Pulmonary artery endothelial cell (primary cell): ENCODE results near the gene KLF7. TPM values are rescaled to one million over a fixed set of nuclear protein-coding genes. Genes with fewer than 3 reads are reported as not detected.
"Not testable (repeated sequence)": the region's sequence is repeated elsewhere in the genome, so short reads cannot be mapped to it uniquely, and the experiment has no call there.

Source experiments
- DNase-seq: peaks from one replicate; pipeline ENCODE4 v3.0.0-alpha.2; 2011; ENCODE audit warnings: low read depth, low spot score
- total RNA-seq: library from RNA; depleted of rRNA; stranded (reverse); fragments of >200 nt; gene quantifications from 2 replicates; pipeline ENCODE4 v1.2.3, GENCODE V29; 2014

KLF7 gene
- total RNA-seq, 1 donor from 2014 or later, result 14.0 TPM

GRCh38 chr2:207066791-207067460, 98.8 kb downstream of the KLF7 start:
- DNase-seq, result no peak

- no peak for DNase-seq
Measured at GRCh38 chr2:207066166-207066565, 99.6 kb downstream of the KLF7 start.

GRCh38 chr2:207064128-207064690, 101.5 kb downstream of the KLF7 start:
- DNase-seq, result no peak

- no peak for DNase-seq
Measured at GRCh38 chr2:207061181-207061580, 104.6 kb downstream of the KLF7 start.

GRCh38 chr2:207055257-207055656, 110.5 kb downstream of the KLF7 start:
- no peak for DNase-seq

GRCh38 chr2:207054521-207054920, 111.2 kb downstream of the KLF7 start:
- DNase-seq, result no peak

- no peak for DNase-seq
Measured at GRCh38 chr2:207051385-207051965, 114.3 kb downstream of the KLF7 start.

GRCh38 chr2:207049122-207049521, 116.6 kb downstream of the KLF7 start:
- no peak for DNase-seq

- no peak for DNase-seq
Measured at GRCh38 chr2:207048416-207048815, 117.3 kb downstream of the KLF7 start.

- DNase-seq, result peak; percentile 29
Measured at GRCh38 chr2:207046724-207047123, 119.0 kb downstream of the KLF7 start.

GRCh38 chr2:207045531-207045930, 120.2 kb downstream of the KLF7 start:
- DNase-seq, result no peak

GRCh38 chr2:207044379-207045362, 121.1 kb downstream of the KLF7 start:
- DNase-seq, result no peak

- no peak for DNase-seq
Measured at GRCh38 chr2:207042841-207043240, 122.9 kb downstream of the KLF7 start.

GRCh38 chr2:207041786-207042554, 123.8 kb downstream of the KLF7 start:
- no peak for DNase-seq

GRCh38 chr2:207041279-207041678, 124.5 kb downstream of the KLF7 start:
- no peak for DNase-seq

GRCh38 chr2:207040696-207041095, 125.1 kb downstream of the KLF7 start:
- DNase-seq, result no peak

GRCh38 chr2:207039225-207039624, 126.5 kb downstream of the KLF7 start:
- no peak for DNase-seq

- no peak for DNase-seq
Measured at GRCh38 chr2:207038299-207038698, 127.4 kb downstream of the KLF7 start.

GRCh38 chr2:207037896-207038295, 127.9 kb downstream of the KLF7 start:
- no peak for DNase-seq

- DNase-seq, result not testable (repeated sequence)
Measured at GRCh38 chr2:207037023-207037422, 128.7 kb downstream of the KLF7 start.

- no peak for DNase-seq
Measured at GRCh38 chr2:207035875-207036274, 129.9 kb downstream of the KLF7 start.
